ENCODE measurements around the gene FKBP1A. TPM values are rescaled to one million over a fixed set of nuclear protein-coding genes. Genes with fewer than 3 reads are reported as not detected.

FKBP1A gene
- total and polyA plus RNA-seq, 4 donors, result 145 to 465 (median 277) TPM

- H3K36me3 ChIP-seq (ENCODE audit: control insufficient read depth in 4 of 4, insufficient read depth in 4 of 4, low read length in 4 of 4), result peaks cover 0 to 5% (median 2%) of the 10 kb centered on the region in 4 donors
- H3K27ac ChIP-seq (ENCODE audit: low read depth in 1 of 2, low read length in 1 of 2), result no peak overlapping the region
- DNase-seq, result no peak
- H3K4me3 ChIP-seq, result no peak overlapping the region
- no peaks in the 10 kb centered on the region for H3K27me3 ChIP-seq (ENCODE audit: control insufficient read depth in 3 of 3, insufficient read depth in 3 of 3, low read length in 2 of 3)
- 93% methylated on average over 8 of the region's 8 CpGs for WGBS, 2 donors
- no peak for TF ChIP-seq CTCF (IDR thresholded peaks at IDR 0.05; ENCODE audit: control extremely low read depth, extremely low read depth)
- H3K9me3 ChIP-seq (ENCODE audit: control insufficient read depth in 4 of 4, insufficient read depth in 3 of 4, low read length in 3 of 4), result no peaks in the 10 kb centered on the region
- no peak overlapping the region for H3K9ac ChIP-seq (ENCODE audit: insufficient read depth in 1 of 2, low read length in 2 of 2)
- ATAC-seq (ENCODE audit: insufficient read depth, low FRiP score), result no peak
- H3K4me1 ChIP-seq (ENCODE audit: control insufficient read depth in 5 of 5, insufficient read depth in 5 of 5, low read length in 5 of 5), result no peaks in the 10 kb centered on the region
Observed at GRCh38 chr20:1436263-1436662, 43.4 kb upstream of the FKBP1A start.

- no peak for DNase-seq
- H3K4me1 ChIP-seq (ENCODE audit: control insufficient read depth in 5 of 5, insufficient read depth in 5 of 5, low read length in 5 of 5), result no peaks in the 10 kb centered on the region
- H3K9ac ChIP-seq (ENCODE audit: insufficient read depth in 1 of 2, low read length in 2 of 2), result no peak overlapping the region
- no peak for ATAC-seq (ENCODE audit: insufficient read depth, low FRiP score)
- no peak for TF ChIP-seq CTCF (IDR thresholded peaks at IDR 0.05; ENCODE audit: control extremely low read depth, extremely low read depth)
- H3K27me3 ChIP-seq (ENCODE audit: control insufficient read depth in 3 of 3, insufficient read depth in 3 of 3, low read length in 2 of 3), result no peaks in the 10 kb centered on the region
- H3K9me3 ChIP-seq (ENCODE audit: control insufficient read depth in 4 of 4, insufficient read depth in 3 of 4, low read length in 3 of 4), result no peaks in the 10 kb centered on the region
- no peak overlapping the region for H3K4me3 ChIP-seq
- H3K27ac ChIP-seq (ENCODE audit: low read depth in 1 of 2, low read length in 1 of 2), result no peak overlapping the region
- H3K36me3 ChIP-seq (ENCODE audit: control insufficient read depth in 4 of 4, insufficient read depth in 4 of 4, low read length in 4 of 4), result peaks cover 0 to 5% (median under 1%) of the 10 kb centered on the region in 4 donors
Observed at GRCh38 chr20:1435337-1435699, 42.5 kb upstream of the FKBP1A start.

GRCh38 chr20:1434571-1435336 is 41.9 kb upstream of the FKBP1A start:
- Histone ChIP-seq H3K27me3 (ENCODE audit: control insufficient read depth in 3 of 3, insufficient read depth in 3 of 3, low read length in 2 of 3) (no peaks in the 10 kb centered on the region), H3K9ac (ENCODE audit: insufficient read depth in 1 of 2, low read length in 2 of 2) (no peak overlapping the region), H3K4me3 (no peak overlapping the region), H3K27ac (ENCODE audit: low read depth in 1 of 2, low read length in 1 of 2) (no peak overlapping the region), H3K4me1 (ENCODE audit: control insufficient read depth in 5 of 5, insufficient read depth in 5 of 5, low read length in 5 of 5) (no peaks in the 10 kb centered on the region), H3K9me3 (ENCODE audit: control insufficient read depth in 4 of 4, insufficient read depth in 3 of 4, low read length in 3 of 4) (no peaks in the 10 kb centered on the region), H3K36me3 (ENCODE audit: control insufficient read depth in 4 of 4, insufficient read depth in 4 of 4, low read length in 4 of 4) (peaks cover 0 to 3% (median under 1%) of the 10 kb centered on the region in 4 donors)
- DNase-seq (peak; percentile 16 to 41 (median 29)), ATAC-seq (ENCODE audit: insufficient read depth, low FRiP score) (peak; percentile 54)
- no peak for TF ChIP-seq CTCF (IDR thresholded peaks at IDR 0.05; ENCODE audit: control extremely low read depth, extremely low read depth)
- WGBS, 2 donors, result 22 to 39% methylated on average over 2 of the region's 2 CpGs

- TF ChIP-seq CTCF (IDR thresholded peaks at IDR 0.05; ENCODE audit: control extremely low read depth, extremely low read depth), result no peak
Observed at GRCh38 chr20:1431158-1431557, 38.3 kb upstream of the FKBP1A start.

More at GRCh38 chr20:1431158-1431557, 38.3 kb upstream of the FKBP1A start:
- ATAC-seq (ENCODE audit: insufficient read depth, low FRiP score), result no peak
- Histone ChIP-seq H3K36me3 (ENCODE audit: control insufficient read depth in 4 of 4, insufficient read depth in 4 of 4, low read length in 4 of 4) (no peaks in the 10 kb centered on the region), H3K9me3 (ENCODE audit: control insufficient read depth in 4 of 4, insufficient read depth in 3 of 4, low read length in 3 of 4) (no peaks in the 10 kb centered on the region), H3K27me3 (ENCODE audit: control insufficient read depth in 3 of 3, insufficient read depth in 3 of 3, low read length in 2 of 3) (no peaks in the 10 kb centered on the region), H3K4me1 (ENCODE audit: control insufficient read depth in 5 of 5, insufficient read depth in 5 of 5, low read length in 5 of 5) (peaks cover 0 to 2% (median 0%) of the 10 kb centered on the region in 5 donors), H3K4me3 (no peak overlapping the region), H3K27ac (ENCODE audit: low read depth in 1 of 2, low read length in 1 of 2) (no peak overlapping the region), H3K9ac (ENCODE audit: insufficient read depth in 1 of 2, low read length in 2 of 2) (no peak overlapping the region)
- 43 to 82% methylated on average over 1 of the region's 1 CpG for WGBS, 2 donors
- DNase-seq, result no peak

All from lung (tissue), 12 donors.